ENCODE measurements around the gene SEPSECS.
"Not testable (repeated sequence)": the region's sequence is repeated elsewhere in the genome, so short reads cannot be mapped to it uniquely, and the experiment has no call there.

Gene SEPSECS

GRCh38 chr4:25107827-25108516 lies 52.3 kb downstream of the SEPSECS start:
- no peak for DNase-seq

GRCh38 chr4:25106363-25107151 lies 53.7 kb downstream of the SEPSECS start:
- no peak for DNase-seq

- no peak for DNase-seq
These were observed 55.7 kb downstream of the SEPSECS start for GRCh38 chr4:25104591-25104990.

- DNase-seq = no peak
These were observed 56.8 kb downstream of the SEPSECS start for GRCh38 chr4:25103418-25103817.

GRCh38 chr4:25101836-25102235 lies 58.4 kb downstream of the SEPSECS start:
- no peak for DNase-seq

- DNase-seq = no peak
These were observed 59.5 kb downstream of the SEPSECS start for GRCh38 chr4:25100710-25101109.

GRCh38 chr4:25100021-25100555 lies 60.2 kb downstream of the SEPSECS start:
- no peak for DNase-seq

GRCh38 chr4:25098964-25099891 lies 61.0 kb downstream of the SEPSECS start:
- DNase-seq = no peak

GRCh38 chr4:25096981-25097443 lies 63.2 kb downstream of the SEPSECS start:
- DNase-seq = no peak

- DNase-seq = no peak
These were observed 63.8 kb downstream of the SEPSECS start for GRCh38 chr4:25096251-25096980.

- no peak for DNase-seq
These were observed 64.4 kb downstream of the SEPSECS start for GRCh38 chr4:25095837-25096236.

- DNase-seq = no peak
These were observed 68.1 kb downstream of the SEPSECS start for GRCh38 chr4:25092139-25092538.

- DNase-seq = no peak
These were observed 69.7 kb downstream of the SEPSECS start for GRCh38 chr4:25090516-25090915.

- DNase-seq = no peak
These were observed 71.0 kb downstream of the SEPSECS start for GRCh38 chr4:25089051-25089763.

- DNase-seq = no peak
These were observed 71.9 kb downstream of the SEPSECS start for GRCh38 chr4:25088093-25088952.

GRCh38 chr4:25085671-25086070 lies 74.6 kb downstream of the SEPSECS start:
- no peak for DNase-seq

GRCh38 chr4:25083441-25083840 lies 76.8 kb downstream of the SEPSECS start:
- DNase-seq = not testable (repeated sequence)

GRCh38 chr4:25081866-25082471 lies 78.3 kb downstream of the SEPSECS start:
- DNase-seq = no peak

GRCh38 chr4:25080571-25080970 lies 79.7 kb downstream of the SEPSECS start:
- no peak for DNase-seq

- DNase-seq = no peak
These were observed 81.7 kb downstream of the SEPSECS start for GRCh38 chr4:25078523-25078922.
